DOHH2 (cell line): ENCODE data around the gene PLXNA2.

Experiments
- H3F3A ChIP-seq: fragments of 200-600 bp; sonication (generic), shearing (Covaris generic); 2 replicates; pipeline ENCODE4 v1.6.0; 2016; ENCODE audit warnings: antibody characterized with exemption, mild to moderate bottlenecking; ENCODE audit not compliant: control insufficient read depth, insufficient read depth
- H3K27ac ChIP-seq: fragments of 200-600 bp; sonication (generic); 2 replicates; pipeline ENCODE4 v1.5.1; 2014; ENCODE audit warnings: low read depth, mild to moderate bottlenecking, low read length, moderate library complexity
- H3K27me3 ChIP-seq: fragments of 200-600 bp; sonication (generic); 2 replicates; pipeline ENCODE4 v1.6.1; 2014; ENCODE audit warnings: mild to moderate bottlenecking, low read length, mixed read lengths; ENCODE audit not compliant: control insufficient read depth
- H3K36me3 ChIP-seq: fragments of 200-600 bp; sonication (generic); 2 replicates; pipeline ENCODE4 v1.6.1; 2014; ENCODE audit warnings: mild to moderate bottlenecking, low read length, moderate library complexity, mixed read lengths; ENCODE audit not compliant: control insufficient read depth
- H3K4me1 ChIP-seq: fragments of 200-600 bp; sonication (generic); 2 replicates; pipeline ENCODE4 v1.6.1; 2014; ENCODE audit warnings: mild to moderate bottlenecking, low read length, mixed read lengths; ENCODE audit not compliant: control insufficient read depth
- H3K4me2 ChIP-seq: fragments of 200-600 bp; sonication (generic); 2 replicates; pipeline ENCODE4 v1.6.0; 2014; ENCODE audit warnings: mild to moderate bottlenecking, low read length, moderate library complexity
- H3K4me3 ChIP-seq: fragments of 200-600 bp; sonication (generic); 2 replicates; pipeline ENCODE4 v1.5.1; 2014; ENCODE audit warnings: mild to moderate bottlenecking, low read length, mixed read lengths
- H3K79me2 ChIP-seq: fragments of 200-600 bp; sonication (generic); 2 replicates; pipeline ENCODE4 v1.6.1; 2014; ENCODE audit warnings: mild to moderate bottlenecking, low read length, mixed read lengths; ENCODE audit not compliant: control insufficient read depth
- H3K9me2 ChIP-seq: fragments of 200-600 bp; sonication (generic); replicated peaks from 2 replicates; pipeline ENCODE4 v1.6.1; 2014; ENCODE audit warnings: mild to moderate bottlenecking, low read length, mixed read lengths; ENCODE audit not compliant: control insufficient read depth
- H3K9me3 ChIP-seq: fragments of 200-600 bp; sonication (generic); 2 replicates; pipeline ENCODE4 v1.6.1; 2014; ENCODE audit warnings: antibody characterized with exemption, low read length, mixed read lengths; ENCODE audit not compliant: control insufficient read depth, insufficient read depth
- H4K20me1 ChIP-seq: fragments of 200-600 bp; sonication (generic); 2 replicates; pipeline ENCODE4 v1.6.0; 2014; ENCODE audit warnings: low read depth, mild to moderate bottlenecking, antibody characterized with exemption, low read length, moderate library complexity; ENCODE audit not compliant: control insufficient read depth, insufficient read depth
- CTCF ChIP-seq: fragments of 200-600 bp; sonication (generic); IDR thresholded peaks from one replicate; pipeline ENCODE4 v1.5.1; 2014; ENCODE audit warnings: antibody characterized with exemption, mild to moderate bottlenecking, low read depth, low read length; ENCODE audit not compliant: poor library complexity, severe bottlenecking
- EZH2phosphoT487 ChIP-seq: fragments of 200-600 bp; sonication (generic); IDR thresholded peaks from 2 replicates; pipeline ENCODE4 v1.6.1; 2017; ENCODE audit warnings: borderline replicate concordance, mild to moderate bottlenecking, antibody characterized with exemption, low read length, moderate library complexity, mixed read lengths

PLXNA2 gene

GRCh38 chr1:208164609-208165008, 79.6 kb downstream of the PLXNA2 start:
- H3K27me3 ChIP-seq = no peaks in the 10 kb centered on the region
- no peak overlapping the region for H3K27ac ChIP-seq
- no peak overlapping the region for H3K4me2 ChIP-seq
- no peak overlapping the region for H3K4me3 ChIP-seq
- H3K9me2 ChIP-seq = no peaks in the 10 kb centered on the region
- no peaks in the 10 kb centered on the region for H3K4me1 ChIP-seq
- H4K20me1 ChIP-seq = no peaks in the 10 kb centered on the region
- no peaks in the 10 kb centered on the region for H3K36me3 ChIP-seq
- no peaks in the 10 kb centered on the region for H3F3A ChIP-seq
- H3K9me3 ChIP-seq = no peaks in the 10 kb centered on the region
- H3K79me2 ChIP-seq = no peaks in the 10 kb centered on the region
- TF ChIP-seq EZH2phosphoT487 = no peak
- TF ChIP-seq CTCF = no peak

- no peaks in the 10 kb centered on the region for H3K9me2 ChIP-seq
- no peak overlapping the region for H3K27ac ChIP-seq
- no peaks in the 10 kb centered on the region for H3K36me3 ChIP-seq
- no peak overlapping the region for H3K4me3 ChIP-seq
- no peak overlapping the region for H3K4me2 ChIP-seq
- H4K20me1 ChIP-seq = no peaks in the 10 kb centered on the region
- no peaks in the 10 kb centered on the region for H3K27me3 ChIP-seq
- TF ChIP-seq CTCF = no peak
- H3K4me1 ChIP-seq = no peaks in the 10 kb centered on the region
- no peaks in the 10 kb centered on the region for H3K79me2 ChIP-seq
- no peaks in the 10 kb centered on the region for H3F3A ChIP-seq
- H3K9me3 ChIP-seq = no peaks in the 10 kb centered on the region
These were observed 80.6 kb downstream of the PLXNA2 start for GRCh38 chr1:208163539-208163938.

- no peak overlapping the region for H3K4me2 ChIP-seq
- H3K9me2 ChIP-seq = no peaks in the 10 kb centered on the region
- no peaks in the 10 kb centered on the region for H3K9me3 ChIP-seq
- no peaks in the 10 kb centered on the region for H3K4me1 ChIP-seq
- no peak for TF ChIP-seq EZH2phosphoT487
- no peak for TF ChIP-seq CTCF
- no peaks in the 10 kb centered on the region for H3K27me3 ChIP-seq
- no peaks in the 10 kb centered on the region for H4K20me1 ChIP-seq
- no peaks in the 10 kb centered on the region for H3K36me3 ChIP-seq
- no peak overlapping the region for H3K27ac ChIP-seq
- no peaks in the 10 kb centered on the region for H3K79me2 ChIP-seq
- H3F3A ChIP-seq = no peaks in the 10 kb centered on the region
- H3K4me3 ChIP-seq = no peak overlapping the region
These were observed 81.3 kb downstream of the PLXNA2 start for GRCh38 chr1:208162903-208163302.
